ENCODE data around the gene ATP5ME. TPM values are rescaled to one million over a fixed set of nuclear protein-coding genes. Genes with fewer than 3 reads are reported as not detected.

The ATP5ME gene
- total and polyA plus RNA-seq, 2 of the 13 experiments (the other 11 are each of a cell fraction or from before 2014, with no cell fraction given), result 305 to 753 TPM

GRCh38 chr4:683982-684622 is 10.0 kb upstream of the ATP5ME start (continued):
- TF ChIP-seq ZNF574 (CRISPR knock-in tag; IDR thresholded peaks at IDR 0.05) (peak; percentile 50), POLR2A (IDR thresholded peaks at IDR 0.05; ENCODE audit: insufficient read depth in 1 of 2, low read depth in 2 of 2, low read length in 2 of 2) (peak in 1 of 2 experiments; percentile 17; a peak in 1 of 4 replicates), MLXIP (CRISPR knock-in tag; IDR thresholded peaks at IDR 0.05; ENCODE audit: borderline replicate concordance) (no peak), SMAD3 (CRISPR knock-in tag; IDR thresholded peaks at IDR 0.05) (peak; percentile 24; the same call in 1 of the 2 replicates), KAT2B (IDR thresholded peaks at IDR 0.05; ENCODE audit: borderline replicate concordance, low read depth, low read length) (no peak), CC2D1A (CRISPR knock-in tag; IDR thresholded peaks at IDR 0.05) (no peak), RARG (CRISPR knock-in tag; IDR thresholded peaks at IDR 0.05; ENCODE audit: low read depth) (no peak), ZKSCAN5 (CRISPR knock-in tag; IDR thresholded peaks at IDR 0.05) (no peak), IRF9 (CRISPR knock-in tag; IDR thresholded peaks at IDR 0.05; ENCODE audit: borderline replicate concordance) (no peak), NONO (IDR thresholded peaks at IDR 0.05) (no peak), NONO (CRISPR knock-in tag; conservative IDR thresholded peaks at IDR 0.05) (0 out of 2 replicates have a peak, but pooled peaks have one; percentile 48), ZNF740 (CRISPR knock-in tag; IDR thresholded peaks at IDR 0.05) (no peak), ATAD3A (CRISPR knock-in tag; IDR thresholded peaks at IDR 0.05) (peak; percentile 30; the same call in 1 of the 2 replicates), ZNF639 (CRISPR knock-in tag; conservative IDR thresholded peaks at IDR 0.05) (no peak), ZBTB4 (CRISPR knock-in tag; IDR thresholded peaks at IDR 0.05; ENCODE audit: borderline replicate concordance) (0 out of 2 replicates have a peak, but pooled peaks have one; percentile 49), ZBTB21 (CRISPR knock-in tag; IDR thresholded peaks at IDR 0.05) (no peak), ZNF772 (CRISPR knock-in tag; IDR thresholded peaks at IDR 0.05) (no peak), CENPX (CRISPR knock-in tag; IDR thresholded peaks at IDR 0.05) (no peak)

Data from HepG2 (cell line).